ENCODE results near the gene COBL. TPM values are rescaled to one million over a fixed set of nuclear protein-coding genes. Genes with fewer than 3 reads are reported as not detected.

COBL gene
- total RNA-seq, 2 experiments from 2014 or later, result not detected

GRCh38 chr7:51289623-51290303 is 26.8 kb downstream of the COBL start:
- H3K36me3 Mint-ChIP-seq, result no peaks in the 10 kb centered on the region
- ATAC-seq (ENCODE audit: low read depth), result no peak
- no peaks in the 10 kb centered on the region for H3K27me3 Mint-ChIP-seq
- DNase-seq, result no peak
- no peak overlapping the region for H3K4me3 Mint-ChIP-seq
- H3K9me3 Mint-ChIP-seq, result no peaks in the 10 kb centered on the region
- POLR2A ChIA-PET, result no interaction called here
- H3K4me1 Mint-ChIP-seq, result no peaks in the 10 kb centered on the region
- H3K27ac Mint-ChIP-seq, result no peak overlapping the region

GRCh38 chr7:51288896-51289622 is 27.6 kb downstream of the COBL start:
- no peak overlapping the region for H3K27ac Mint-ChIP-seq
- H3K27me3 Mint-ChIP-seq, result no peaks in the 10 kb centered on the region
- no peaks in the 10 kb centered on the region for H3K9me3 Mint-ChIP-seq
- ATAC-seq (ENCODE audit: low read depth), result no peak
- H3K4me3 Mint-ChIP-seq, result no peak overlapping the region
- H3K36me3 Mint-ChIP-seq, result no peaks in the 10 kb centered on the region
- POLR2A ChIA-PET, result no interaction called here
- DNase-seq, result no peak
- H3K4me1 Mint-ChIP-seq, result no peaks in the 10 kb centered on the region

DNA sequence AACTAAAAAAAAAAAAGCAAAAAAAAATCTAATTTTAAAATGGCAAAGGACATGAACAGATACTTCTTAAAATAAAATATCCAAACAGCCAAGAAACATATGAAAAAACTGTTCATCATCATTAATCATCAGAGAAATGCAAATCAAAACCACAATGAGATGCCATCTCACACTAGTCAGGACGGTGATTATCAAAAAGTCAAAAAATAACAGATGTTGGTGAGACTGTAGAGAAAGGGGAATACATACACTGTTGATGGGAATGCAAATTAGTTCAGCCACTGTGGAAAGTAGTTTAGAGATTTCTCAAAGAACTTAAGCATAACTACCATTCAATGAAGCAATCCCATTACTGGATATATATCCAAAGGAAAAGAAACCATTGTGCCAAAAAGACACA is 30.2 kb downstream of the COBL start:
- peaks cover 1% of the 10 kb centered on the region for H3K9me3 Mint-ChIP-seq
- H3K4me1 Mint-ChIP-seq, result no peaks in the 10 kb centered on the region
- no peak overlapping the region for H3K27ac Mint-ChIP-seq
- H3K27me3 Mint-ChIP-seq, result no peaks in the 10 kb centered on the region
- POLR2A ChIA-PET, result no interaction called here
- H3K36me3 Mint-ChIP-seq, result no peaks in the 10 kb centered on the region
- ATAC-seq (ENCODE audit: low read depth) (no peak), DNase-seq (no peak)
- H3K4me3 Mint-ChIP-seq, result no peak overlapping the region

DNA sequence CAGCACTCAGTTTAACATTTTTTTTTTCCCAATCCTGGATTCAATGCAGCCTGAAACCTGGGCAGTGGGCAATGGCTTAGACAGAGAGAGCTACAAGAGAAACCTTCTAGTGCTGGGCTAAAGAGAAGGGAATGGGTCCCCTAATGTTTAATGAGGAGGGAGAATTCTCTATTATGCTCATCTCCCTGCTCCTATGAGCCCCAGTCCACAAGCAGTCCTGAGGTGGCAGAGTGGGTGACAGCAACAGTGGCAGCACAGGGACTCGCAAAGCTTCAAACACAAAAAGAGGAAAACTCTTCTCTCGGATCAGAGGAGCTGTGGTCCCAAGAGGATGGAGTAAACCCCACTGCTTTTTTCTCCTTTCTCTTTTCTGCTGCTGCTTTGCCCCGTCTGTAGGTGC is 36.5 kb downstream of the COBL start:
- DNase-seq (no peak), ATAC-seq (ENCODE audit: low read depth) (no peak)
- no peak overlapping the region for H3K27ac Mint-ChIP-seq
- peaks cover 2% of the 10 kb centered on the region for H3K27me3 Mint-ChIP-seq
- H3K9me3 Mint-ChIP-seq, result peaks cover 1% of the 10 kb centered on the region
- H3K4me3 Mint-ChIP-seq, result no peak overlapping the region
- H3K36me3 Mint-ChIP-seq, result no peaks in the 10 kb centered on the region
- POLR2A ChIA-PET, result no interaction called here
- no peaks in the 10 kb centered on the region for H3K4me1 Mint-ChIP-seq

DNA sequence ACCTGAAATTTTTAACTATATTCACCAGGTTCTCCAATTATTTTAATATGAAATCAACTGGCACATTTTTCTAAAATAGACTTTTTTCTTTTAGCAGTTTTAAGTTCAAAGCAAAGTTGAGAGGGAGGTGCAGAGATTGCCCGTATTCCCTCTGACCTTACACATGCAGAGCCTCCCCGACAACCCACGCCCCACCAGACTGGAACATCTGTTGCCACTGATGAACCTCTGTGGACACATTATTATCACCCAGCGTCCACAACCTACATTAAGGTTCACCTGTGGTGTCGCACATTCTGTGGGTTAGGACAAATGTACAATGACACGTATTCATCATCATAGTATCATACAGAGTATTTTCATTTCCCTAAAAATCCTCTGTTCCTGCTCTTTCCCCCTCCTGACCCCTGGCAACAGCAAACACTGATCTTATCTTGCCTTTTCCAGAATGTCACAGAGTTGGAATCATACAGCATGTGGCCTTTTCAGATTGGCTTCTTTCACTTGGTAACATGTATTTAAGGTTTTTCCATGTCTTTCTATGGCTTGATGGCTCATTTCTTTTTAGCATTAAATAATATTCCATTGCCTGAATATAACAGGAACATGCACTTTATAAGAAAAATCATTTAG is 37.1 kb downstream of the COBL start:
- ATAC-seq (ENCODE audit: low read depth), result no peak
- H3K27ac Mint-ChIP-seq, result no peak overlapping the region

DNA sequence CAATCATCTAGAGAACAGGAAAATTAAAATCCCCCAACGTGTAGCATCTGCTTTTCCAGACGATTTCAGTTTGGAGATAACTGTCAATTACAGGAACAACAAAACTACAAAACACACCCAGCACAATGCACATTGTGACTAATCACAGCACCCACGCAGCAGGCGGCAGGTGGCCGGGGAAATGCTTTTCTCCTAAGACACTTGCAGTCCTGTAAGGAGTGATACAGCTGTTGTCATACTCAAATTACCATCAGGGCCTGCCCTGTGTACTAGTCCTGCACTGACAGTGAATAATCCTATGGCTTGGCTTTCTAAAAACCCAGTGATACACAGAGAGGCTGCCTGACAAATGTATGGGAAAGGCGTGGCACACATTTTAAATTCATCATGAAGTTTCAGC is 37.8 kb downstream of the COBL start:
- peaks cover 1% of the 10 kb centered on the region for H3K9me3 Mint-ChIP-seq
- peaks cover 2% of the 10 kb centered on the region for H3K27me3 Mint-ChIP-seq

More for the DNA sequence above, 37.1 kb downstream of the COBL start:
- Mint-ChIP-seq H3K36me3 (no peaks in the 10 kb centered on the region), H3K4me1 (no peaks in the 10 kb centered on the region), H3K4me3 (no peak overlapping the region), H3K9me3 (peaks cover 1% of the 10 kb centered on the region), H3K27me3 (peaks cover 2% of the 10 kb centered on the region)
- no peak for DNase-seq
- POLR2A ChIA-PET, result no interaction called here

GRCh38 chr7:51276967-51277366 is 39.6 kb downstream of the COBL start:
- no peak overlapping the region for H3K27ac Mint-ChIP-seq
- no peaks in the 10 kb centered on the region for H3K4me1 Mint-ChIP-seq
- no peak for DNase-seq

More for the DNA sequence above, 37.8 kb downstream of the COBL start:
- POLR2A ChIA-PET, result no interaction called here
- Mint-ChIP-seq H3K27ac (no peak overlapping the region), H3K36me3 (no peaks in the 10 kb centered on the region), H3K4me3 (no peak overlapping the region), H3K4me1 (no peaks in the 10 kb centered on the region)
- DNase-seq (no peak), ATAC-seq (ENCODE audit: low read depth) (no peak)

DNA sequence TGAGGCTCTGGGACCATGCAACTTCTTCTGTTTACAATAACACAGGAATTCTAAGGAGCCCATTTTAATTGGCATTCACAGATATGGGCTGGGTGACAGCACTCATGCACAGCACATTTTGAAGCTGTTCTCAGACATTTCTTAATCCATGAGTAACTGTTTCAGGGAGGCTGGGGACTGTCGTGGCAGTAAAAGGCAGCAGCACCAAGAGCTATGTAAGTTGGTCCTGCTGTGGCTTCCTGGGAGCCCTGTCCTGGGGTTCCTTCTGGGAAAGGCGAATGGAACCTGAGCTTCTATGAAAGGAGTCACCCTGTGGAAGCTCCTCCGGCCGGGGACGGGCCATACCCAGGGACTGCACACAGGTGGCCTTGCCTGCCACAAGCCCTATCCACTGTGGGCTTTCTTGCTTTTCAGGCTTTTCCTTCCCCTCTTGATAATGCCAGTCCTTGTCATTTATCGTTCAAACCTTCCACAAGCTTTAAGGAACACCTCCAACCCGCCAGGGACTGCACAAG is 40.5 kb downstream of the COBL start:
- ATAC-seq (ENCODE audit: low read depth) (no peak), DNase-seq (no peak)
- Mint-ChIP-seq H3K4me3 (no peak overlapping the region), H3K4me1 (no peaks in the 10 kb centered on the region), H3K9me3 (no peaks in the 10 kb centered on the region), H3K27ac (no peak overlapping the region), H3K27me3 (peaks cover 2% of the 10 kb centered on the region), H3K36me3 (no peaks in the 10 kb centered on the region)
- POLR2A ChIA-PET, result no interaction called here

More at GRCh38 chr7:51276967-51277366, 39.6 kb downstream of the COBL start:
- Mint-ChIP-seq H3K4me3 (no peak overlapping the region), H3K27me3 (peaks cover 2% of the 10 kb centered on the region), H3K36me3 (no peaks in the 10 kb centered on the region), H3K9me3 (no peaks in the 10 kb centered on the region)
- POLR2A ChIA-PET, result no interaction called here
- no peak for ATAC-seq (ENCODE audit: low read depth)

GRCh38 chr7:51275532-51275931 is 41.1 kb downstream of the COBL start:
- H3K27me3 Mint-ChIP-seq, result peaks cover 2% of the 10 kb centered on the region
- no peaks in the 10 kb centered on the region for H3K36me3 Mint-ChIP-seq
- ATAC-seq (ENCODE audit: low read depth), result no peak
- no peak overlapping the region for H3K27ac Mint-ChIP-seq
- no peaks in the 10 kb centered on the region for H3K9me3 Mint-ChIP-seq
- DNase-seq, result no peak
- H3K4me1 Mint-ChIP-seq, result no peaks in the 10 kb centered on the region
- no peak overlapping the region for H3K4me3 Mint-ChIP-seq
- POLR2A ChIA-PET, result no interaction called here

- POLR2A ChIA-PET, result no interaction called here
These were observed 41.7 kb downstream of the COBL start for GRCh38 chr7:51274955-51275354.

GRCh38 chr7:51274001-51274400 is 42.6 kb downstream of the COBL start:
- no peaks in the 10 kb centered on the region for H3K27me3 Mint-ChIP-seq
- H3K4me3 Mint-ChIP-seq, result no peak overlapping the region
- H3K4me1 Mint-ChIP-seq, result no peaks in the 10 kb centered on the region
- no peaks in the 10 kb centered on the region for H3K36me3 Mint-ChIP-seq
- POLR2A ChIA-PET, result no interaction called here
- no peak overlapping the region for H3K27ac Mint-ChIP-seq
- ATAC-seq (ENCODE audit: low read depth) (no peak), DNase-seq (no peak)
- H3K9me3 Mint-ChIP-seq, result no peaks in the 10 kb centered on the region

More at GRCh38 chr7:51274955-51275354, 41.7 kb downstream of the COBL start:
- ATAC-seq (ENCODE audit: low read depth) (no peak), DNase-seq (no peak)
- Mint-ChIP-seq H3K4me1 (no peaks in the 10 kb centered on the region), H3K4me3 (no peak overlapping the region), H3K9me3 (no peaks in the 10 kb centered on the region), H3K27me3 (peaks cover under 1% of the 10 kb centered on the region), H3K36me3 (no peaks in the 10 kb centered on the region), H3K27ac (no peak overlapping the region)

GRCh38 chr7:51273360-51273759 is 43.2 kb downstream of the COBL start:
- Mint-ChIP-seq H3K9me3 (no peaks in the 10 kb centered on the region), H3K36me3 (no peaks in the 10 kb centered on the region), H3K27ac (no peak overlapping the region), H3K27me3 (no peaks in the 10 kb centered on the region), H3K4me1 (no peaks in the 10 kb centered on the region), H3K4me3 (no peak overlapping the region)
- POLR2A ChIA-PET, result no interaction called here
- no peak for DNase-seq
- no peak for ATAC-seq (ENCODE audit: low read depth)

DNA sequence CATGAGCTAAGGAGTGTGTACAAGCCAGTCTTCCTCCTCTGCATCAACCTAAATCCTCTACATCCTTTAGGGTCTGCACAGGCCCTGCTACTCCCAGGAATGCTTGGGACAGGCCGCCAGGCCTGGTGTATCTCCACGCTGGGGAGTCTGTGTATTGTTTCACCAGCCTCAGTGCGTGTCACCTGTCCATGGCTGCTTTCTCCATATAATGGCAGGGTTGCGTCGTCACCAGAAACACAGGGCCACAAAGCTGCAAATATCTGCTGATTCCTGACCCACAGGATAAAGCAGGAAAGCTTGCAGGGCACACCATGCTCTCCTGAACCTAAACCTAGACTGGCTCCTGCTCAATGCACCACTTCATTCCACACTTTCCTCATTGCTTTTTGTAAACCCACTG is 45.6 kb downstream of the COBL start:
- H3K9me3 Mint-ChIP-seq, result no peaks in the 10 kb centered on the region
- no peak for DNase-seq
- H3K4me1 Mint-ChIP-seq, result no peaks in the 10 kb centered on the region
- POLR2A ChIA-PET, result no interaction called here
- no peak overlapping the region for H3K27ac Mint-ChIP-seq
- no peak for ATAC-seq (ENCODE audit: low read depth)
- no peaks in the 10 kb centered on the region for H3K36me3 Mint-ChIP-seq
- H3K27me3 Mint-ChIP-seq, result no peaks in the 10 kb centered on the region
- H3K4me3 Mint-ChIP-seq, result no peak overlapping the region

DNA sequence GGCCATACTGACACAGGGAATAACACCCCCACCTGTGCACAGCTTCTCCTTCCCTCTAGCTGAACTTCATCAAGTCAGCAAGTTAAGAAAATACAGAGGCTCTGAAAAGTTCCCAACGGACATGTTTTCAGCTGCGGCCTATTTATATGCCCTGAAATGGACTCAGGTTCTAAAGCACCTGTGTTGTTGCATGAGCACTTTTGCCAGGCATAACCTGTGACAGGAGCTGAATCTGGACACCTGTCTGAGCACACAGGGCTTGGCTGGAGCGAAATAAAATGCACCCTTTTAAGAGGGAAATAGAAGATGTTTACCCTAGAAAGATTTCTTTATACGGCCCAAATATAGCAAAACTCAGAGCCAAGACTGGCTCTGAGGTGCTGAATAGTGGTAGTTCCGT is 46.7 kb downstream of the COBL start:
- Mint-ChIP-seq H3K4me3 (no peak overlapping the region), H3K27me3 (no peaks in the 10 kb centered on the region), H3K4me1 (no peaks in the 10 kb centered on the region), H3K9me3 (no peaks in the 10 kb centered on the region), H3K27ac (no peak overlapping the region), H3K36me3 (no peaks in the 10 kb centered on the region)
- DNase-seq (no peak), ATAC-seq (ENCODE audit: low read depth) (no peak)
- POLR2A ChIA-PET, result no interaction called here

Measured in activated naive CD8-positive, alpha-beta T cell treated with anti-CD3 and anti-CD28 coated beads, Interleukin-2, amount 10 ng/mL, durations not matched to agents 7 days and 5 days (primary cell).